Spinal cord (tissue), 10 donors: ENCODE data around the gene UBE2Q2. TPM values are rescaled to one million over a fixed set of nuclear protein-coding genes. Genes with fewer than 3 reads are reported as not detected.

Experiments
- DNase-seq, 6 donors: peaks; one replicate each; pipeline versions ENCODE4 v3.0.0 to v3.0.0-alpha.2; 2013 to 2015; ENCODE audit warnings: low spot score in 6 of 6, low read depth in 4 of 6
- H3K27ac ChIP-seq: one replicate; pipeline ENCODE4 v1.5.1; 2013; ENCODE audit warnings: low read depth, low read length, control low read depth
- H3K27me3 ChIP-seq: one replicate; pipeline ENCODE4 v1.6.1; 2013; ENCODE audit warnings: low read length; ENCODE audit not compliant: control insufficient read depth, insufficient read depth
- H3K36me3 ChIP-seq: one replicate; pipeline ENCODE4 v1.6.1; 2013; ENCODE audit warnings: low read length; ENCODE audit not compliant: control insufficient read depth, insufficient read depth
- H3K4me1 ChIP-seq: one replicate; pipeline ENCODE4 v1.6.1; 2013; ENCODE audit warnings: low read length; ENCODE audit not compliant: control insufficient read depth, insufficient read depth
- H3K4me3 ChIP-seq: one replicate; pipeline ENCODE4 v1.5.1; 2013; ENCODE audit warnings: low read depth, low read length, control low read depth
- H3K9me3 ChIP-seq: one replicate; pipeline ENCODE4 v1.6.1; 2013; ENCODE audit warnings: low read length; ENCODE audit not compliant: control insufficient read depth, insufficient read depth
- WGBS: methylation state at CpG from one replicate; pipeline ENCODE4 v1.1.5; 2013; ENCODE audit warnings: missing lambda C conversion rate; ENCODE audit not compliant: insufficient coverage; 5-methylcytosine and 5-hydroxymethylcytosine counted together
- polyA plus RNA-seq, 2 donors: library from polyadenylated mRNA; unstranded; fragments of 120-200 nt; gene quantifications; one replicate each; pipeline ENCODE4 v1.2.1, GENCODE V29; 2013; ENCODE audit not compliant: insufficient read length in 2 of 2
- total RNA-seq, 2 donors: library from RNA; depleted of rRNA in 1 of 2; stranded (reverse); fragments of 120-200 nt in 1 of 2; fragments of >200 nt in 1 of 2; gene quantifications; one replicate each; pipeline versions ENCODE4 v1.2.3 to v1.2.4, GENCODE V29; 2013 to 2014
- donor health status: healthy.

Gene UBE2Q2
- total and polyA plus RNA-seq, 4 donors = 46.6 to 60.5 (median 56.1) TPM

DNA sequence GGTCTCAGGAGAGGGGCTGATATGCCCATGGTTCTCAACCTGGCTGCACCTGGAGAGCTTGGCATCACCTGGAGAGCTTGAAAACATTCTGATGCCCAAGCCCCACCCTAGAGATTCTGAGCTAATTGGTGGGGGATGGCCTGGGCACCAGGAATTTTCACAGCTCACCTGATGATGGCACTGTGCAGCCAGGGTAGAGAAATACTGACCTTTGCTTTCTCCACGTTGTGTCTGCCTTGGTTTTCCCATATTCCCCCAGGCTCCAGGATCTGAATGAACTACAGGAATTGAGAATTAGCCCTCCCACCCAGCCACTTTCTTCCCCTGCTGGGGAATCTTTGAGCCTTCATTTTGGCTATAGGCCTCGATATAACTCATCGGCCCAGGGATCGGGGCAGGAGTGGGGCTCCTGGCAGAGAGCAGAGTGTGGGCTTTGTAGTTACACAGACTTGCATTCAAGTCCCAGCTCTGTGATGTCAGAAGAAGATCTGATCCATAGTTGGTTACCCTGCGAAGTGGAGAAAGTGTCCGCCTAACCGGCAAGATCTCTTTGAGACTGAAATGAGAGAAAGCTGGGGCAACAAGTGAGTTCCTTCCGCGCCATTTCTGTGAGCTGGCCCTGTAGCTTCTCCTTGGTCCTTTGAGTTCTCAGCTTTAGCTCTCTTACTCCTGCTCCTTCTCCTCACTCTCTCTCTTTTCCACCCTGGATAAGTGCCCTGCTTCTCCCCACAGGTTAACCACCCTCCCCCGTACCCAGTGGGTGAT lies 33.1 kb upstream of the UBE2Q2 start:
- Histone ChIP-seq H3K4me1 (no peaks in the 10 kb centered on the region), H3K9me3 (no peaks in the 10 kb centered on the region), H3K27me3 (no peaks in the 10 kb centered on the region), H3K4me3 (no peak overlapping the region), H3K36me3 (no peaks in the 10 kb centered on the region), H3K27ac (no peak overlapping the region)
- WGBS = 90% methylated on average over 8 of the region's 10 CpGs
- no peak for DNase-seq

DNA sequence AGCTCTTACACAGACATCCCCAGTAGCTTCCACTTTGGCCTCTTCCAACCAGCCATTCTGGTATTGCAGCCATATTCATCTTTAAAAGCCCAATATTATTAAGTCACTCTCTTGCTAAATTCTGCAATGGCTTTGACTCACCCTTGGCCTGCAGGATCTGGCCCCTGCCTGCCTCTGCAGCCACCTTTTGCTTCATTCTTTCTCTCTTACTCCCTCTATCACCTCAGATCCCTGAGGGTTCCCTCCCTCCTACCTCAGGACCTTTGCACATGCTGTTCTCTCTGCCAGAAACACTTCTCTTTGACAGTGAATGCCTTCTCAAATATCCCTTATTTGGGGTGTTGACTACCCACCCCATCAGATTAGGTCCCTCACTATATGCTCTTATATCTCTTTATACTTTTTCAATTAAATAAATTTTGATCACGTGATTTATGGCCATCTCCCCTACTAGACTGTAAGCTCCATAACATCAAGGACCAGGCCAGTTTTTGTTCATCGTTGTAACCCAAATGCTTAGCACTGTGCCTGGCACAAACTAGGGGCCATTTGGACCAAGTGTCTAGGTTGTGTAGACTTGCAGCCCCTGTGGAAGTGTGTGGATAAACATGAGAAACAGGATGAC lies 32.3 kb upstream of the UBE2Q2 start:
- no peak overlapping the region for H3K4me3 ChIP-seq
- no peak overlapping the region for H3K27ac ChIP-seq
- DNase-seq = no peak
- peaks cover 3% of the 10 kb centered on the region for H3K27me3 ChIP-seq
- H3K4me1 ChIP-seq = no peaks in the 10 kb centered on the region
- no peaks in the 10 kb centered on the region for H3K36me3 ChIP-seq
- H3K9me3 ChIP-seq = no peaks in the 10 kb centered on the region
- 100% methylated on average over 1 of the region's 2 CpGs for WGBS

DNA sequence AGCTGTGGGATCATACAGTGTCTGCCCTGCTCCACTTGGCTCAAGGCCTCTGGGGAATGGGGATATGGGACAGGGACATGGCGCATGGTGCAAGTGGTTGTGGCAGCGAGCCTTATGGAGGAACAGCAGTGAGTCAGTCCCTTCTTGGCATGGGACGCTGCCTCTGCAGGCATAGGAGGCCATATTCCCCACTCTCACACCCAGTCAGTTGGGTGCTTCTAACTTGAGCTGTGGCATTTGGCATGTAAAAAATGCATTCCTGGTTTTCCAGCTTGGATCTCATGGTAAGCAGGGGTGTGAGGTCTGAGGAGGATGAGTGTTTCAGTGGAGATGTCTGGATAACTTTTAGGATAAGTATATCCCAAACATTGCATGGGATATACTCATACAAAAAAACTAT lies 31.6 kb upstream of the UBE2Q2 start:
- no peaks in the 10 kb centered on the region for H3K9me3 ChIP-seq
- no peak for DNase-seq
- H3K36me3 ChIP-seq = no peaks in the 10 kb centered on the region
- peaks cover 4% of the 10 kb centered on the region for H3K27me3 ChIP-seq
- no peak overlapping the region for H3K4me3 ChIP-seq
- 40% methylated on average over 1 of the region's 3 CpGs for WGBS
- no peaks in the 10 kb centered on the region for H3K4me1 ChIP-seq
- no peak overlapping the region for H3K27ac ChIP-seq

- H3K27me3 ChIP-seq = peaks cover 4% of the 10 kb centered on the region
- DNase-seq = no peak
- H3K36me3 ChIP-seq = no peaks in the 10 kb centered on the region
- WGBS = 87% methylated on average over 4 of the region's 5 CpGs
- no peak overlapping the region for H3K27ac ChIP-seq
- H3K4me3 ChIP-seq = no peak overlapping the region
- H3K9me3 ChIP-seq = no peaks in the 10 kb centered on the region
- no peaks in the 10 kb centered on the region for H3K4me1 ChIP-seq
Measured at GRCh38 chr15:75814794-75815193, 28.5 kb upstream of the UBE2Q2 start.

DNA sequence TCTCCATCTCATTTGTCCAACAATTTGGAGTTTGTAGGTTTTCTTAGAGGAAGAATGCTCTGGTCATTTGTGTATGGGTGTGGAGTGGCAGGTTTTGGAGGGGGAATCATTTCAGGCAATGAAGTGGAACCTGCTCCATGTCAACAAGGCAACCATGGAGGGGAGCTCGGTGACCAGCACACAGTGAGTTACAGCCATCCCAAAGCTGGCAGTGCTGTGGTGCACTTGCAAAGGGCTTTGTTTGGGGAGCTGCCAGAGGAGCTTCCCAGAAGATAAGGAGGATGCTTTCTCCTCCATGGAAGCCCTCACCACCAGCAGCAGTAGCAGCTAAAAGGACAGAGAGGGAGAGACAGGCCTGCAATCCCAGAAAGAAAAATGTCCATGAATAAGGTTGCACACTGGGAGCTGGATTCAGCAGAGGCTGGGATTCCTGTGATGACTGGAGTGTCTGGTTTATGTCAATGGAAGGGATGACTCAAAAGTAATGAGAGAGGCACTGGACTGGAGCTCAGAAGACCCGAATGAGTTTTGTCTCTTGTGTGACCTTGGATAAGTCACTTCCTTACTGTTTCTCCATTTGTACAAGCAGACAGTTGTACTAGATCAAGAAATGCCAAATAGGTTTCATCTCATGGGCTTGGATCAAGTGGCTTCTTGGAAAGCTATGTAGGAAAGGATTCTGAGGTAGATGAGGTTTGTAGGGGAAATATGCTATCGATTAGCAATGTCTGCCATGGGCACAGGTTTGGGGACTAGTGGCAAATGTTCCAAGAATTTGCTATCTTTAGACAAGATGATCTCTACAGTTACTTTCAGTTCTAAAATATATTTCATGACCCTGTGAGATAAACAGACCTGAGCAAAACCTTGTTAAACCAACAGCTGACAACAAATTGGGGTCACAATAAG lies 27.2 kb upstream of the UBE2Q2 start:
- Histone ChIP-seq H3K4me3 (no peak overlapping the region), H3K4me1 (no peaks in the 10 kb centered on the region), H3K9me3 (no peaks in the 10 kb centered on the region), H3K27me3 (peaks cover 4% of the 10 kb centered on the region), H3K27ac (no peak overlapping the region), H3K36me3 (no peaks in the 10 kb centered on the region)
- no peak for DNase-seq
- 81% methylated on average over 2 of the region's 3 CpGs for WGBS

GRCh38 chr15:75817138-75817935 lies 25.9 kb upstream of the UBE2Q2 start:
- 100% methylated on average over 1 of the region's 6 CpGs for WGBS
- no peak for DNase-seq
- H3K36me3 ChIP-seq = no peaks in the 10 kb centered on the region
- H3K27me3 ChIP-seq = peaks cover 4% of the 10 kb centered on the region
- H3K4me1 ChIP-seq = no peaks in the 10 kb centered on the region
- no peak overlapping the region for H3K27ac ChIP-seq
- H3K9me3 ChIP-seq = no peaks in the 10 kb centered on the region
- no peak overlapping the region for H3K4me3 ChIP-seq

GRCh38 chr15:75820206-75820605 lies 23.0 kb upstream of the UBE2Q2 start:
- no peaks in the 10 kb centered on the region for H3K36me3 ChIP-seq
- no peak for DNase-seq
- H3K9me3 ChIP-seq = no peaks in the 10 kb centered on the region
- no peaks in the 10 kb centered on the region for H3K4me1 ChIP-seq
- no peak overlapping the region for H3K27ac ChIP-seq
- 100% methylated on average over 1 of the region's 2 CpGs for WGBS
- peaks cover 4% of the 10 kb centered on the region for H3K27me3 ChIP-seq
- no peak overlapping the region for H3K4me3 ChIP-seq

GRCh38 chr15:75821786-75822345 lies 21.4 kb upstream of the UBE2Q2 start:
- no peak for DNase-seq
- 79% methylated on average over 2 of the region's 4 CpGs for WGBS
- Histone ChIP-seq H3K36me3 (no peaks in the 10 kb centered on the region), H3K9me3 (no peaks in the 10 kb centered on the region), H3K4me1 (no peaks in the 10 kb centered on the region), H3K4me3 (no peak overlapping the region), H3K27ac (no peak overlapping the region), H3K27me3 (no peaks in the 10 kb centered on the region)
